ENCODE measurements around the gene MYMX.

Gene MYMX

DNA sequence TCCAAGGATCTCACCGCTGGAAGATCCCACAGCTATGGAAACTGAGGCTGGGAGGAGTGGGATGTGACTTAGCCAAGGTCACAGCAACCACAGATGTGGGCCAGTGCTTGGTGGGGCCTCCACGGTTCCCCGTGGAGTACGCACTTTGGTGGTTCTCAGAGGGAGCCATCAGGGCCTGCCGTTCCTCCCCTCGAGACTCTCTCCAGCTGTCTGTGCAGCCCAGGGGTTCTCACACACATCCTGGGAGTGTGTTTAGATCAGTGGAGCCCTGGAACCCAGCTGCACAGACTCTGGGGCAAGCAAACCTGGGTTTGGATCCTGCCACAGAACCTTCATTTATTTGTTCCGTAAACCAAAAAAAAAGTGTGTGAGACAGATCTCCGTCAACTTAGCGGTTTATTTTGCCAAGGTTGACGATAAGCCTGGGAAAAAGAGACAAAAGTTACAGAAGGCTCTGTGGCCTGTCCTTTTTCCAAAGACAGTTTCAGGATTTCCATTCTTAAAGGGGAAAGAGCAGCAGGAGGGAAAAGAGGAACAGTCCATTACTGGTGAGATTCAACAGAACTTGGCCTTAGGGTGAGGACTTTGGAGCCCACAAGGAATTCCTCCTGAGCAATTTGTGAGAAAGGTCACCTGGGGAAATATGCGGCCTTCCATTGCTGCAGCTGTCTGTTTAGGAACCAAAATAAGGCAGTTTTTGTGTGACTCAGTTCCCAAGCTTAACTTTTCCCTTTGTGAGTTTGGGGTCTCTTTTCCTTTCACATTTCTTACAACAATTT lies 13.6 kb upstream of the MYMX start:
- no peak for DNase-seq (ENCODE audit: insufficient read length)
- no peak for FAIRE-seq
- TF ChIP-seq POLR2AphosphoS5 (IDR thresholded peaks at IDR 0.05; ENCODE audit: low read depth, low read length) (no peak), TAF1 (IDR thresholded peaks at IDR 0.05; ENCODE audit: borderline replicate concordance, low read depth, low read length) (no peak), POLR2A (IDR thresholded peaks at IDR 0.05; ENCODE audit: low read depth, low read length) (no peak)

DNA sequence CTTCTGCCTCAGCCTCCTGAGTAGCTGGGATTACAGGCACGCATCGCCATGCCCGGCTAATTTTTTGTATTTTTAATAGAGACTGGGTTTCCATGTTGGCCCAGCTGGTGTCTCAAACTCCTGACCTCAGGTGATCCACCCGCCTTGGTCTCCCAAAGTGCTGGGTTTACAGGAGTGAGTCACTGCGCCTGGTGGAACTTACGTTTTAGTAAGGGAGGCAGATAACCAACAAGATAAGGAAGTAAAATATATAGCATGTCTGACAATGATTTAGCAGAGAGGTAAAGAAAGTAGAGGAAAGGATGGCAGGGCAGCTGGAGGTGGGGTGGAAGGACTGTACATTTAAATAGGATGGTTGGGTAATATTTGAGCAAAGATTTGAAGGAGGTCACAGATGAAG lies 12.8 kb upstream of the MYMX start:
- DNase-seq (ENCODE audit: insufficient read length): no peak
- FAIRE-seq: no peak
- TF ChIP-seq POLR2A (IDR thresholded peaks at IDR 0.05; ENCODE audit: low read depth, low read length) (no peak), POLR2AphosphoS5 (IDR thresholded peaks at IDR 0.05; ENCODE audit: low read depth, low read length) (no peak)

DNA sequence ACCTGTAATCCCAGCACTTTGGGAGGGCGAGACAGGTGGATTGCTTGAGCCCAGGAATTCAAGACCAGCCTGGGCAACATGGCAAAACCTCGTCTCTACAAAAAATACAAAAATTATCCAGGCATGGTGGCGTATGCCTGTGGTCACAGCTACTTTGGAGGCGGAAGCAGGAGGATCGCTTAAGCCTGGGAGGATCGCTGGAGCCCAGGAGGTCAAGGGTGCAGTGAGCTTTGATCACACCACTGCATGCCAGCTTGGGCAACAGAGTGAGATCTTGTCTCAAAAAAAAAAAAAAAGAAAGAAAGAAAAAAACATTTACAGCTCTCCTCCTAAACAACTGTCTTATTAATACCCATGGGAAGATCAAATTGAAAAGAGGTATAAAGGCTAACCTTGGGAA lies 8.8 kb upstream of the MYMX start:
- no peak for TF ChIP-seq TAF1 (IDR thresholded peaks at IDR 0.05; ENCODE audit: borderline replicate concordance, low read depth, low read length)
- no peak for TF ChIP-seq POLR2A (IDR thresholded peaks at IDR 0.05; ENCODE audit: low read depth, low read length)
- no peak for TF ChIP-seq POLR2AphosphoS5 (IDR thresholded peaks at IDR 0.05; ENCODE audit: low read depth, low read length)
- DNase-seq (ENCODE audit: insufficient read length): no peak
- FAIRE-seq: no peak

DNA sequence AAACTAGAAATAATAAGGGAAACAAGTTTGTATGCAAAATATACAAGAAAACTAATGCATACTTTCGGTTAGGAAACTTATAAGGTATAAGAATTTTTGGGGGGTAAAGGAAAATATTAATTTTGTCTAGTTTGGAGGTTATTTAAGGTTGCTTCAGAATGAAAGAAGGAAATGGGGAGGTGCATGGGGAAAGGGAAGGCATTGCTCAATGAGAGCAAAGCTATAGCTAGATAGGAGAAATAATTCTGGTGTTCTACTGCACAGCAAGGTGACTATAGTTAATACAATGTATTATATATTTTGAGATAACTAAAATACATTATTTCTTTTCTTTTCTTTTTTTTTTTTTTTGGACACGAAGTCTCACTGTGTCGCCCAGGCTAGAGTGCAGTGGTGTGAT lies 5.4 kb upstream of the MYMX start:
- DNase-seq (ENCODE audit: insufficient read length) (no peak), FAIRE-seq (no peak)
- TF ChIP-seq POLR2A (IDR thresholded peaks at IDR 0.05; ENCODE audit: low read depth, low read length): no peak
- no peak for TF ChIP-seq TAF1 (IDR thresholded peaks at IDR 0.05; ENCODE audit: borderline replicate concordance, low read depth, low read length)
- TF ChIP-seq POLR2AphosphoS5 (IDR thresholded peaks at IDR 0.05; ENCODE audit: low read depth, low read length): no peak

DNA sequence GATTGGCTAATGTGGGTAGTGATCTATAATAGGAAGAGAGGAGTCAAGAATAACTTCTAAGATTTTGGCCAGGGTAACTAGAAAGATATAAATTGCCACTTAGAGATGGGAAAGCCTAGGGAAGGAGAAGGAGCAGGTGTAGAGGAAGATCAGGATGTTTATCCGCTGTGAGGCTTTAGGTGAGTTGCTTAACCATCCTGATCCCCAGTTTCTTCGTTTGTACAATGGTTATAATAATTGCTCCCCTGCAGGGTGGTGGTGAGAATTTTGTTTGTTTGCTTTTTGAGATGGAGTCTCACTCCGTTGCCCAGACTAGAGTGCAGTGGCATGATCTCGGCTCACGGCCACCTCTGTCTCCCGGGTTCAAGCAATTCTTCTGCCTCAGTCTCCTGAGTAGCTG lies 2.4 kb upstream of the MYMX start:
- FAIRE-seq (no peak), DNase-seq (ENCODE audit: insufficient read length) (no peak)
- TF ChIP-seq POLR2AphosphoS5 (IDR thresholded peaks at IDR 0.05; ENCODE audit: low read depth, low read length): no peak
- no peak for TF ChIP-seq POLR2A (IDR thresholded peaks at IDR 0.05; ENCODE audit: low read depth, low read length)
- no peak for TF ChIP-seq TAF1 (IDR thresholded peaks at IDR 0.05; ENCODE audit: borderline replicate concordance, low read depth, low read length)

DNA sequence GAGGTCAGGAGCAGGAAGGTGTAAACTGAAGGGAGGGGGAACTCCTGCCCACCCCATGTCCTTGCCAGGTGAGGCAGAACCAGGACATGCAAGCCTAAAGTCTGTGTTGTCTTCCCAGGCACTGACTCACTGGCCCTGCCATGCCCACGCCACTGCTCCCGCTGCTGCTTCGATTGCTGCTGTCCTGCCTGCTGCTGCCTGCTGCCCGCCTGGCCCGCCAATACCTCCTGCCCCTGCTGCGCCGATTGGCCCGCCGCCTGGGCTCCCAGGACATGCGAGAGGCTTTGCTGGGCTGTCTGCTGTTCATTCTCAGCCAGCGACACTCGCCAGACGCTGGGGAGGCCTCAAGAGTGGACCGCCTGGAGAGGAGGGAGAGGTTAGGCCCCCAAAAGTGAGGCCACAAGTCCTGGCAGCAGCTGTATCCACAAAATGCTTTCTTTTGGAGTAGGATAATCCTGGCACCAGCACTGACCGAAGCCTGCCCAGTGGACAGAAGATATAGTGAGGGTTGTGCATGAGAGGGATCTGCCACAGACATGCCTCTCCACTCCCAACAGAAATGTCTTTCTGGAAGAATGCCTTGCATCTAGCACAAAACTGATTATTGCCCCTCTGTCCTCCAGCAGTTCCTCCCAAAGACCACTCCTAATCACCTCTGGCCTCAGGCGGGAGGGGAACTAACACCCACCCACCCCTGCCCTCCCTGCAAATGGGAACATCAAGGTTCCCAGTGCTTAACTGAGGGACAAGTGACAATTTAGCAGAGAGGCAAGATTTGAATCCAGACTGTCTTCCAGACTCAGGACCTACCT lies 812 bp downstream of the MYMX start:
- FAIRE-seq: no peak
- no peak for DNase-seq (ENCODE audit: insufficient read length)
- TF ChIP-seq POLR2AphosphoS5 (IDR thresholded peaks at IDR 0.05; ENCODE audit: low read depth, low read length) (no peak), POLR2A (IDR thresholded peaks at IDR 0.05; ENCODE audit: low read depth, low read length) (no peak), TAF1 (IDR thresholded peaks at IDR 0.05; ENCODE audit: borderline replicate concordance, low read depth, low read length) (no peak)

DNA sequence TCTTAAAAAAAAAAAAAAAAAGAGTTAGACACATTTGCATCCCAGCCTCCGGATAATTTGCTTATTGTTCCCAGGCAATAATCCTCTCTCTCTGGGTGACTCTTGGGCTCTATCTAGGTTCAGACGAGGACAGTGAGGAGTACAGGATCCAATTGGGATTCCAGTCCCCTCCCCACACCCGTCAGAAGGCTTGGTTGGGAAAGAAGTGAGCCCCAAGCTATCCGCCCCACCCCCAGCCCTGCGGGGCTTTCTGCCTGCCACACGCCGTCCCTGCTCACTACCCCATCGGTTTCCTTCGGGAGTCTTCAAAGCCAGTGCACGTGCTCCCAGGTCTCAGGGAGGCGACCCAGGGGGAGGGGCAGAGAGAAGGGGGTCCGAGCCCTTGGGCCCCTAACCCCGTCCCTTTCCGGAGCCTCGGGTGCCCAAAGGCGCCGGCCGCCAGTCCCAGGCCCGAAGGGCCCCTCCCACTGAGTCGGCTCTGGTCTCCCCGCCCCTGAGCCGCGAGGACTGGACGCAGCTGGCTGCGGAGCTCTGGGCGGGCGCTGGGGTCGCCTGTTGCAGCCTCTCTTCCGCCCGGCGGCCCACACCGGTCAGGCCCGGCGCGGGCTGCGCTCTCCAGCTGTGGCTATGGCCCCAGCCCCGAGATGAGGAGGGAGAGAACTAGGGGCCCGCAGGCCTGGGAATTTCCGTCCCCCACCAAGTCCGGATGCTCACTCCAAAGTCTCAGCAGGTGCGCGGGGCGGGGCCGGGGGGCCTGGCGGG lies 2.5 kb downstream of the MYMX start:
- TF ChIP-seq POLR2AphosphoS5 (IDR thresholded peaks at IDR 0.05; ENCODE audit: low read depth, low read length) (peak; percentile 60), TAF1 (IDR thresholded peaks at IDR 0.05; ENCODE audit: borderline replicate concordance, low read depth, low read length) (peak; percentile 23; the same call in 1 of the 2 replicates), POLR2A (IDR thresholded peaks at IDR 0.05; ENCODE audit: low read depth, low read length) (peak; percentile 79)
- FAIRE-seq: peak; percentile 69
- DNase-seq (ENCODE audit: insufficient read length): peak; percentile 71

DNA sequence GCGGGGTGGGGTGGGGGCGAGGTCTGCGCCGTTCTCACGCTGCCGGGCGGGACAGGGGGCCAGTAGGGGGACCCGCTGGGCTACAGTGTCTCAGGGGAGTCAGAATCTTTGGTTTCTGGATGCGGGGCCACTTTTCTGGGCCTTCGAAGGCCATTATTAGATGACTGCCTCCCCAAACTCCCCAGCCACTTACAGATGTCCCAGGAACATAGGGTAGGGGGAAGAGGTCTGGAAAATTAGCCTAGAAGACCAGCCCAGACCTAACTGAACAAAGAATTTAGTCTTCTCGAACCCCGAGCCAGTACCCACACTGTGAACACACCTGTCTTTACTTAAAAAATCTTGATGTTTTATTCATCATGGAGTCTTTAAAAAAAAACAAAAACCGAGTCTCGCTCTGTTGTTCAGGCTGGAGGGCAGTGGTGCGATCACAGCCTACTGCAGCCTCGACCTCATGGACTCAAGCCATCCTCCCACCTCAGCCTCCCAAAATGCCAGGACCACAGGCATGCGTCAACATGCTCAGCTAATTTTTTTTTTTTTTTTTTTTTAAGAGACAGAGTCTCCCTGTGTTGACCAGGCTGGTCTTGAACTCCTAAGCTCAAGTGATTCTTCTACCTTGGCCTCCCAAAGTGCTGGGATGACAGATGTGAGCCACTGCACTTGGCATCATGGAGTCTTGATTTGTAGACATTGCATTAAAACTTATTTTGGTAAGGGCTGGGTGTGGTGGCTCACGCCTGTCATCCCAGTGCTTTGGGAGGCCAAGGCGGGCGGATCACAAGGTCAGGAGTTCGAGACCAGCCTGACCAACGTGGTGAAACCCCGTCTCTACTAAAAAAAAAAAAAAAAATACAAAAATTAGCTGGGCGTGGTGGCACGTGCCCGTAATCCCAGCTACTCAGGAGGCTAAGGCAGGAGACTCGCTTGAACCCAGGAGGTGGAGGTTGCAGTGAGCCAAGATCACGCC lies 3.4 kb downstream of the MYMX start:
- no peak for DNase-seq (ENCODE audit: insufficient read length)
- no peak for TF ChIP-seq POLR2A (IDR thresholded peaks at IDR 0.05; ENCODE audit: low read depth, low read length)
- TF ChIP-seq TAF1 (IDR thresholded peaks at IDR 0.05; ENCODE audit: borderline replicate concordance, low read depth, low read length): no peak
- no peak for TF ChIP-seq POLR2AphosphoS5 (IDR thresholded peaks at IDR 0.05; ENCODE audit: low read depth, low read length)
- FAIRE-seq: no peak

DNA sequence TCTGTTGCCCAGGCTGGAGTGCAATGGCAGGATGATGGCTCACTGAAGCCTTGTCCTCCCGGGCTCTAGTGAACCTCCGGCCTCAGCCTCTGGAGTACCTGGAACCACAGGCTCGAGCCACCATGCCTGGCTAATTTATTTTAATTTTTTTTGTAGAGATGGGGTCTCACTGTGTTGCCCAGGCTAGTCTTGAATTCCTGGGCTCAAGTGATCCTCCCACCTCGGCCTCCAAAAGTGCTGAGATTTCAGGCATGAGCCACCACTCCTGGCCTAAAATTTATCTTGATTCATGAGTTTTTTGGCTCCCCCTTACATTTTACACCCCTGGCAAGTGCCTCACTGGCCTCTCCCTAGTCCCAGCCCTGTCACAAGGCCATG lies 4.2 kb downstream of the MYMX start:
- DNase-seq (ENCODE audit: insufficient read length) (no peak), FAIRE-seq (no peak)
- no peak for TF ChIP-seq TAF1 (IDR thresholded peaks at IDR 0.05; ENCODE audit: borderline replicate concordance, low read depth, low read length)
- TF ChIP-seq POLR2AphosphoS5 (IDR thresholded peaks at IDR 0.05; ENCODE audit: low read depth, low read length): no peak
- TF ChIP-seq POLR2A (IDR thresholded peaks at IDR 0.05; ENCODE audit: low read depth, low read length): no peak

DNA sequence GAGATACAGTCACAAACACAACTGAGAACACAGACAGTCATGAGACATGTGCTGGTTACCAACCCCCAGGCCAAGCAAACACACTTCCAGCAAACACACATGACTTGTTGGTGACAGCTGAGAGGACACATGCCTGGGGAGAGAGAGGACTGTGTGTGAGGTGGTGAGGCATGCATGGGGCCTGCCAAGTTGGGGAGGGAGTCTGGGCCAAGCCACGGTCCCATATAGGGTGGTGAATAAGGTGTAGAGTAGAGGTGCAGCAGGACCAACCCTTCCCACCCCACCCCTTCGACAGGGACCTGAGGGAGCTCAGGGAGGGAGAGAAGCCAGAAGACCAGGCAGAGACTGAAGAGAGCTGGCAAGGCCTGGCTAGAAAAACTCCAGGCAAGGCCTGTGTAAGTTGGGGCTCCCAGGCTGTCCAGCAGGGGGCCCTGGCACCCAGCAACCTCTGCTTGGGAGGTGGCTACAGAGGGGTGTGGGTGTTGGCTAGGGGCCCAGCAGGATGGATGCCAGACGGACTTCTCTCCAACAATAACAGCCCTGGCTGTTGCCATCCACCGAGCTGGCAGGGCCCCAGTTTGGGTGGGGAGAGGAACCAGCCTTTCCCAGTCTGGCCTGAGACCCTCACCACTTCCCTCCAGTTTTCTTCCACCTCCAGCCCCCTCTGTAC lies 4.7 kb downstream of the MYMX start:
- FAIRE-seq: peak; percentile 24
- DNase-seq (ENCODE audit: insufficient read length): peak; percentile 72
- TF ChIP-seq POLR2A (IDR thresholded peaks at IDR 0.05; ENCODE audit: low read depth, low read length): no peak
- TF ChIP-seq POLR2AphosphoS5 (IDR thresholded peaks at IDR 0.05; ENCODE audit: low read depth, low read length): no peak
- no peak for TF ChIP-seq TAF1 (IDR thresholded peaks at IDR 0.05; ENCODE audit: borderline replicate concordance, low read depth, low read length)

Data from GM12892 (cell line).